Caco-2 (cell line): ENCODE results near the gene KLHDC7B. TPM values are rescaled to one million over a fixed set of nuclear protein-coding genes. Genes with fewer than 3 reads are reported as not detected.
A peak's percentile ranks its signal among the peaks of the same experiment; 100 is the strongest.

Source experiments
- BruUV-seq: library from RNA; stranded (reverse); fragments of 400-500 nt; replicated peaks from 2 replicates; lab custom pipeline; 2021; lab: Mats Ljungman, UMichigan
- CTCF ChIA-PET: fragments of 300-600 bp; sonication (Branson Sonifier 250); formaldehyde crosslinking; loops from one replicate; lab custom pipeline; 2022; ENCODE audit warnings: antibody characterized with exemption; lab: Charles Lee
- POLR2A ChIA-PET: fragments of 300-600 bp; sonication (Branson Sonifier 250); formaldehyde crosslinking; loops from one replicate; lab custom pipeline; 2022; ENCODE audit warnings: antibody characterized with exemption; lab: Charles Lee
- DNase-seq, 2 experiments: peaks; one replicate each; pipeline versions ENCODE4 v3.0.0 to v3.0.0-alpha.2; 2020 to 2022
- H3K27me3 ChIP-seq: replicated peaks from 2 replicates; pipeline ENCODE4 v1.6.0; 2011; ENCODE audit warnings: low read length; ENCODE audit not compliant: control insufficient read depth, insufficient read depth
- H3K36me3 ChIP-seq: 2 replicates; pipeline ENCODE4 v1.5.1; 2011; ENCODE audit warnings: low read length; ENCODE audit not compliant: control insufficient read depth, insufficient read depth
- H3K4me1 ChIP-seq: fragments of 250-450 bp; sonication (Bioruptor Pico); 2 replicates; pipeline ENCODE4 v1.5.1; 2020; ENCODE audit warnings: mild to moderate bottlenecking
- H3K4me3 ChIP-seq: 2 replicates; pipeline ENCODE4 v1.5.1; 2011; ENCODE audit warnings: low read depth, mild to moderate bottlenecking, control low read depth, low read length
- H3K9me3 ChIP-seq: fragments of 250-450 bp; sonication (Bioruptor Pico); 2 replicates; pipeline ENCODE4 v1.5.1; 2020; ENCODE audit warnings: mild to moderate bottlenecking, moderate library complexity
- H3K27ac Mint-ChIP-seq: one replicate; pipeline ENCODE4 v1.8.0; 2022; ENCODE audit warnings: mixed read lengths; ENCODE audit not compliant: unreplicated experiment
- H3K27me3 Mint-ChIP-seq: one replicate; pipeline ENCODE4 v1.8.0; 2022; ENCODE audit warnings: mixed read lengths; ENCODE audit not compliant: insufficient read depth, unreplicated experiment
- H3K36me3 Mint-ChIP-seq: one replicate; pipeline ENCODE4 v1.8.0; 2022; ENCODE audit warnings: mild to moderate bottlenecking, mixed read lengths; ENCODE audit not compliant: insufficient read depth, unreplicated experiment
- H3K4me1 Mint-ChIP-seq: one replicate; pipeline ENCODE4 v1.8.0; 2022; ENCODE audit warnings: low read depth, mixed read lengths; ENCODE audit not compliant: unreplicated experiment
- H3K4me3 Mint-ChIP-seq: one replicate; pipeline ENCODE4 v1.8.0; 2022; ENCODE audit warnings: mild to moderate bottlenecking, moderate library complexity, mixed read lengths; ENCODE audit not compliant: unreplicated experiment
- H3K9me3 Mint-ChIP-seq: one replicate; pipeline ENCODE4 v1.8.0; 2022; ENCODE audit warnings: mixed read lengths; ENCODE audit not compliant: unreplicated experiment
- CTCF ChIP-seq, 2 experiments: fragments of 200-600 bp in 1 of 2; IDR thresholded peaks; 1 replicate in 1 of 2; 2 replicates in 1 of 2; pipeline versions ENCODE4 v1.5.1 to v1.8.0; 2011 to 2022; ENCODE audit warnings: antibody characterized with exemption in 1 of 2, control low read depth in 1 of 2, inconsistent platforms in 1 of 2, low read depth in 1 of 2, low read length in 1 of 2, mild to moderate bottlenecking in 1 of 2, moderate library complexity in 1 of 2; ENCODE audit not compliant: insufficient read depth in 1 of 2, severe bottlenecking in 1 of 2, unreplicated experiment in 1 of 2
- intact Hi-C: fragments of 100-400 bp; cut with micrococcal nuclease; formaldehyde crosslinking; loops from one replicate; pipeline ENCODE4 v1.10.0; 2022; ENCODE audit not compliant: unreplicated experiment
- total RNA-seq: library from RNA; stranded (reverse); gene quantifications from 2 replicates; pipeline ENCODE4 v1.2.3, GENCODE V29; 2022

The KLHDC7B gene
- total RNA-seq, 1 experiment from 2014 or later, result 2.0 TPM

GRCh38 chr22:50498322-50498890, 47.3 kb upstream of the KLHDC7B start:
- Mint-ChIP-seq H3K27me3 (no peaks in the 10 kb centered on the region), H3K4me3 (peak overlapping the region; percentile 53), H3K27ac (peak overlapping the region; percentile 63), H3K36me3 (peaks cover 5% of the 10 kb centered on the region), H3K4me1 (peaks cover 7% of the 10 kb centered on the region), H3K9me3 (no peaks in the 10 kb centered on the region)
- intact Hi-C loops, result loop anchor here (1.0 to 2.0 kb wide), 2 partner anchors 14 to 41 kb away; no protein-coding TSS in a partner anchor
- Histone ChIP-seq H3K9me3 (no peaks in the 10 kb centered on the region), H3K36me3 (no peaks in the 10 kb centered on the region), H3K4me3 (peak overlapping the region; percentile 1; the same call in 1 of the 2 replicates), H3K27me3 (no peaks in the 10 kb centered on the region), H3K4me1 (peaks cover 6% of the 10 kb centered on the region; the same call in 1 of the 2 replicates)
- peak; percentile 40 to 62 for TF ChIP-seq CTCF (IDR thresholded peaks at IDR 0.05; ENCODE audit: insufficient read depth in 1 of 2, low read depth in 1 of 2, low read length in 1 of 2, severe bottlenecking in 1 of 2, unreplicated experiment in 1 of 2)
- BruUV-seq, result no TSS peak
- DNase-seq, result peak; percentile 86 to 88
- CTCF ChIA-PET, result interaction anchor here (0.5 to 3.8 kb wide), 9 partner anchors 9 to 231 kb away, joined by 3 to 19 read pairs (median 6); partner anchors contain the start of genes ADM2, LMF2, NCAPH2 and SCO2
- POLR2A ChIA-PET, result interaction anchor here (1.1 to 2.6 kb wide), 2 partner anchors 10 to 27 kb away, joined by 5 to 14 read pairs; partner anchors contain the start of genes LMF2, NCAPH2 and SCO2

GRCh38 chr22:50500452-50500851, 45.2 kb upstream of the KLHDC7B start:
- no TSS peak for BruUV-seq
- Mint-ChIP-seq H3K4me3 (no peak overlapping the region), H3K27me3 (no peaks in the 10 kb centered on the region), H3K9me3 (no peaks in the 10 kb centered on the region), H3K27ac (no peak overlapping the region), H3K4me1 (peaks cover 7% of the 10 kb centered on the region), H3K36me3 (peaks cover 5% of the 10 kb centered on the region)
- intact Hi-C loops, result loop anchor here (10.0 kb wide), 1 partner anchor 106 kb away; no protein-coding TSS in a partner anchor
- CTCF ChIA-PET, result interaction anchor here (0.7 to 3.8 kb wide), 2 partner anchors 7 to 9 kb away, joined by 3 to 14 read pairs; partner anchors contain the start of genes LMF2 and NCAPH2
- Histone ChIP-seq H3K36me3 (no peaks in the 10 kb centered on the region; the same call in 1 of the 2 replicates), H3K27me3 (no peaks in the 10 kb centered on the region), H3K4me3 (no peak overlapping the region), H3K4me1 (peaks cover 6% of the 10 kb centered on the region; the same call in 1 of the 2 replicates), H3K9me3 (no peaks in the 10 kb centered on the region)
- POLR2A ChIA-PET, result no interaction called here
- TF ChIP-seq CTCF (IDR thresholded peaks at IDR 0.05; ENCODE audit: insufficient read depth in 1 of 2, low read depth in 1 of 2, low read length in 1 of 2, severe bottlenecking in 1 of 2, unreplicated experiment in 1 of 2), result no peak
- no peak for DNase-seq

GRCh38 chr22:50502096-50502495, 43.6 kb upstream of the KLHDC7B start:
- Mint-ChIP-seq H3K4me3 (no peak overlapping the region), H3K9me3 (no peaks in the 10 kb centered on the region), H3K27ac (no peak overlapping the region), H3K36me3 (peaks cover 5% of the 10 kb centered on the region), H3K27me3 (no peaks in the 10 kb centered on the region), H3K4me1 (peaks cover 7% of the 10 kb centered on the region)
- intact Hi-C loops, result loop anchor here (10.0 kb wide), 1 partner anchor 107 kb away; no protein-coding TSS in a partner anchor
- Histone ChIP-seq H3K36me3 (no peaks in the 10 kb centered on the region; the same call in 1 of the 2 replicates), H3K27me3 (no peaks in the 10 kb centered on the region), H3K4me1 (peaks cover 6% of the 10 kb centered on the region; the same call in 1 of the 2 replicates), H3K9me3 (no peaks in the 10 kb centered on the region), H3K4me3 (no peak overlapping the region)
- no peak for DNase-seq
- POLR2A ChIA-PET, result no interaction called here
- CTCF ChIA-PET, result no interaction called here
- no TSS peak for BruUV-seq
- TF ChIP-seq CTCF (IDR thresholded peaks at IDR 0.05; ENCODE audit: insufficient read depth in 1 of 2, low read depth in 1 of 2, low read length in 1 of 2, severe bottlenecking in 1 of 2, unreplicated experiment in 1 of 2), result no peak
